BLaER1 (cell line): ENCODE results near the gene CLIP2.
A peak's percentile ranks its signal among the peaks of the same experiment; 100 is the strongest.

Experiments
- H3K27ac ChIP-seq: shearing (Covaris generic); formaldehyde crosslinking; 2 replicates; pipeline ENCODE4 v1.8.1; 2022
- H3K27me3 ChIP-seq: shearing (Covaris generic); formaldehyde crosslinking; 2 replicates; pipeline ENCODE4 v1.8.1; 2022
- H3K36me3 ChIP-seq: shearing (Covaris generic); formaldehyde crosslinking; 2 replicates; pipeline ENCODE4 v1.8.1; 2022
- H3K4me1 ChIP-seq: shearing (Covaris generic); formaldehyde crosslinking; 2 replicates; pipeline ENCODE4 v1.8.1; 2022
- H3K4me2 ChIP-seq: shearing (Covaris generic); formaldehyde crosslinking; 2 replicates; pipeline ENCODE4 v1.8.1; 2022
- H3K4me3 ChIP-seq: shearing (Covaris generic); formaldehyde crosslinking; 2 replicates; pipeline ENCODE4 v1.8.1; 2022
- H3K9ac ChIP-seq: shearing (Covaris generic); formaldehyde crosslinking; 2 replicates; pipeline ENCODE4 v1.8.1; 2022
- H3K9me3 ChIP-seq: shearing (Covaris generic); formaldehyde crosslinking; 2 replicates; pipeline ENCODE4 v1.8.1; 2022
- H4K20me1 ChIP-seq: shearing (Covaris generic); formaldehyde crosslinking; 2 replicates; pipeline ENCODE4 v1.8.1; 2022
- Cebpa-rat ChIP-seq: shearing (Covaris generic); IDR thresholded peaks from 2 replicates; pipeline ENCODE4 v1.8.1; 2022

Gene CLIP2

DNA sequence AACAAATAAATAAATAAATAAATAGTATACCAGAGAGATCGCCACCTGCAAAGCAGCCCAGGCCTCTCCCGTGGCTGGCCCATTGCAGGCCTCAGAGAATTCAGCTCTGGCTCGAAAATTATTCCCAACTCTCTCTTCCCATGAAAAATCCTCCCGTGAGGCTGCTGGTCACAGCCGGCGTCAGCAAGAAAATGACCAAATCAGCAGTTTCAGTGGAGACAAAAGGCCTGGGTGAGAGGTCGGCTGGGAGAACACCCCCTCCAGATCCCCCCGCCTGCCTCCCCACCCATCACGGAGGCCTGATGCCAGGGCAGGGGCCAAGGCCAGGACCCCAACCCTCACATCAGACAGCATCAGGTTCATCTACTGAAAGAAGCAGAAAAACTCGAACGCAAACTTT lies 3.1 kb upstream of the CLIP2 start:
- H3K27ac ChIP-seq = no peak overlapping the region

DNA sequence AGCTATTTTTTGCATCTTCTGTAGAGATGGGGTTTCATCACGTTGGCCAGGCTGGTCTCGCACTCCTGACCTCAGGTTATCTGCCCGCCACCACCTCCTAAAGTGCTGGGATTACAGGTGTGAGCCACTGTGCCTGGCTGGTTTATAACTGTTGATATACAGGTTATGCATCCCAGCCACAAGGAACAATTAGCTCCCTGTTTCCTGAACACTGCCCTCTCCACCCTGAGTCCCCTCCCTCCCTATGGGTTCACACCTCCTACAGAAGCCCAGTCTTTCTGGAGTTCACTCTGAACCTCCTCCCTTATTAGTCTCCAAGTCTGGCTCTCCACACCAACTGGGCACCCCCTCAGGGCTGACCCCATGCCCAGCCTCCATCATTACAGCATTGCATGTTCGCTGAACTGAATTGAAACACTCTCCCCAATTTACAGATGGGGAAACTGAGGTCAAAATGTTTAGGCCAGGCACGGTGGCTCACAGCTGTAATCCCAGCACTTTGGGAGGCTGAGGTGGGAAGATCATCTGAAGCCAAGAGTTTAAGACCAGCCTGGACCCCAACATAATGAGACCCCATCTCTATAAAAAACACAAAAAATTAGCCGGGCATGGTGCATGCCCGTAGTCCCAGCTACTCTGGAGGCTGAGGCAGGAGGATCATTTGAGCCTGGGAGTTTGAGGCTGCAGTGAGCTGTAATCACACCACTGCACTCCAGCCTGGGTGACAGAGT lies 1.7 kb upstream of the CLIP2 start:
- Histone ChIP-seq H3K4me2 (peak overlapping the region; percentile 92), H3K27ac (no peak overlapping the region), H3K9ac (no peak overlapping the region), H4K20me1 (peaks cover 27% of the 10 kb centered on the region), H3K9me3 (no peaks in the 10 kb centered on the region), H3K4me1 (peaks cover 68% of the 10 kb centered on the region), H3K36me3 (no peaks in the 10 kb centered on the region), H3K4me3 (no peak overlapping the region), H3K27me3 (no peaks in the 10 kb centered on the region)
- TF ChIP-seq Cebpa-rat = no peak

More for the DNA sequence above, 3.1 kb upstream of the CLIP2 start:
- H4K20me1 ChIP-seq = peaks cover 14% of the 10 kb centered on the region
- H3K4me1 ChIP-seq = peaks cover 59% of the 10 kb centered on the region
- H3K9ac ChIP-seq = no peak overlapping the region
- H3K4me2 ChIP-seq = no peak overlapping the region
- no peaks in the 10 kb centered on the region for H3K27me3 ChIP-seq
- no peaks in the 10 kb centered on the region for H3K36me3 ChIP-seq
- no peaks in the 10 kb centered on the region for H3K9me3 ChIP-seq
- no peak overlapping the region for H3K4me3 ChIP-seq
- no peak for TF ChIP-seq Cebpa-rat

DNA sequence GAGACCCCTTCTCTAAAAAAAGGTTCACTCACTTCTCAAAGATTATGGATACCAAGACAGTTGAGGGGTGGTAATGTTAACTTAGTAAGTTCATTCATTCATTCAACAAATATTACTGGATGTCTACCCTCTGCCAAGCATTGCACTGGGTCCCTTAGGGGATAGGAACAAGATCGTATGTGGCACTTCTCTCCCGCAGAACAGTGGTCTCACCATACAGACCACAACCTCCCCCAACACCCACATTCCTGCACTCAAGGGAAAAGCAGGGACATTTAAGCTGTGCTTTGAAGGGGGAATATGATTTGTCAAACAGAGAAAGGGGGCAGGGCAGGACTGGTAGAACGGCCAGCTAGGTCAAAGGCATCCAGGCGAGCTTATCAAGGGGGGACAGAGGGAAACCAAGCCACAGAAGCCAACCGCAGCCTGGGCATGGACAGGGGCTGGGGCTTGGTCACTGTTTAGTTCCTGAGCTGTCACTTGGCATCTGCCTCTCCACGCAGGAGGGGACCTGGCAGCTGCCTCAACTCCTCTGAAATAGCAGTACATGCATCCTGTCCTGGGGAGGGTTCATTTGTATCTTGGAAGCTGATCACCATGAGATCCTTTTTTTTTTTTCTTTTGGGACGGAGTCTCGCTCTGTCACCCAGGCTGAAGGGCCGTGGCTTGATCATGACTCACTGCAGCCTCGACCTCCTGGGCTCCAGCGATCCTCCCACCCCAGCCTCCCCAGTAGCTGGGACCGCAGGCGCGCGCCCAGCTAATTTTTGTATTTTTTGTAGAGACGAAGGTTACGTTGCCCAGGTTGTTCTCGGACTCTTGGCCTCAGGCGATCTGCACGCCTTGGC lies 949 bp upstream of the CLIP2 start:
- H3K4me3 ChIP-seq = no peak overlapping the region
- no peaks in the 10 kb centered on the region for H3K27me3 ChIP-seq
- no peak overlapping the region for H3K9ac ChIP-seq
- H4K20me1 ChIP-seq = peaks cover 35% of the 10 kb centered on the region
- peaks cover 71% of the 10 kb centered on the region for H3K4me1 ChIP-seq
- H3K27ac ChIP-seq = 0 out of 2 replicates have a peak overlapping the region, but pooled peaks have one; percentile 52
- no peaks in the 10 kb centered on the region for H3K9me3 ChIP-seq
- H3K4me2 ChIP-seq = peak overlapping the region; percentile 92
- H3K36me3 ChIP-seq = no peaks in the 10 kb centered on the region
- TF ChIP-seq Cebpa-rat = no peak

DNA sequence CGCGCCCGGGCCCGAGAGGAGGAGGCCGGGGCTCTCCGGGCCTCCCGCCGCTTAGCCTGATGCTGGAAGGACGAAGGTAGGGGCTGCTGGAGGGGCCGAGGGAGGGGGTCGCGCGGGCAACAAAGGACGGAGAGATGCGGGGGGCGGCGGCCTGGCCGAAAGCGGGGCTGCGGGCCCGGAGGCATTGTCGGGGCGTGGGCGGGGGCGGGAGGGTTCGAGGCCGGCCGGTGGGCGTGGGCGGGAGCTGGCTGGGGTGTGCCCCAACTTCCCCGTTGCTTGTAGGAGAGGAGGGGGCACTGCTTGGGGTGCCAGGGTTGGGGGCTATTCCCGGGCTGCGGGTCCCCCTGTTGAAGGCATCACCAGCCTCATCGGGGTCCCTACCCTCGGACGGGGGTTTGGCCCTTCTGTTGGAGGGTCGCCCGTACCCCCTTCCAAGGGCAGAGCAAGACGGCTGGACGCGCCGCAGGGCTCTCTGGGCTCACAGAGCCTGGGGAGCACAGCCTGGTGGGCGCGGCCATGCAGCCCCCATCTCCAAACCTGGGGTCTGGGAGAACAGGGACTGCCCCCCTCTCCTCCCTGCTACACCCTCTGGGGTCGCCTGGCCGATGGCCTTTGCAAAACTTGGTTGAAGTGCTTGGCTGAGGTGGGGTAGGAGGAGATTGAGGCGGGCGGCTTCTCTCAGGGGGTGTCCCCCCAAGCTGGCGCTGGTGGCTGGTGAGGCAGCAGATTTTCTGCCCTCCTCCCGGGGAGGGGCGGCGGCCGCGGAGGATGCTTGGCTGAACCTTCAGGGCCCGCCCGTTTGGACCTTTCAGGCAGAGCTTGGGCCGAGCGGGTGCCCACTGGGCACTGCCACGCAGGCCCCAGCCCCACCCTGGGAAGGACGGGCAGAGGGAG lies 699 bp downstream of the CLIP2 start:
- Histone ChIP-seq H3K4me2 (peak overlapping the region; percentile 97), H3K27me3 (no peaks in the 10 kb centered on the region), H3K27ac (peak overlapping the region; percentile 90), H3K4me1 (peaks cover 71% of the 10 kb centered on the region), H4K20me1 (peaks cover 52% of the 10 kb centered on the region), H3K9me3 (no peaks in the 10 kb centered on the region), H3K36me3 (no peaks in the 10 kb centered on the region), H3K9ac (peak overlapping the region; percentile 94), H3K4me3 (peak overlapping the region; percentile 96)
- no peak for TF ChIP-seq Cebpa-rat

DNA sequence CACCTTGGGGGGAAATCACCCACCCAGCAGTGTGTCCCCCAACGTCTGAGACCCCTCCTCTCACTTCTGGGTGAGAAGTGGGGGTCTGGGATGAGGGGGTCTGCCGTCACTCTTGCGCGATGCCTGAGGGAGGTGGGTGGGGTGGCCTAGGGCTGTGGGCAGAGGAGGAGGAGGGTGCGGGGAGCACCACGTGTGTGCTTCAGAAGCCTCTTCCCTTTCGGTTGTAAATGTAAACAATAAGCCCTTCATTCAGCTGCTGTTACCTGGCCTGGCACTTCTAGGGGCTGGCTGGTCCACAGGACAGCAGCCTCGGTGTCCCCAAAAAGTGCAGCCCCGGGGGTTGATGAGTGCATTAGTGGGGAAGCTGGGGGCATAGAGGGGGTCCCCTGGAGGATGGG lies 1.3 kb downstream of the CLIP2 start:
- H3K4me1 ChIP-seq = peaks cover 74% of the 10 kb centered on the region
- peak overlapping the region; percentile 94 for H3K9ac ChIP-seq
- H3K9me3 ChIP-seq = no peaks in the 10 kb centered on the region
- TF ChIP-seq Cebpa-rat = no peak
- H3K4me2 ChIP-seq = peak overlapping the region; percentile 97
- H3K27me3 ChIP-seq = no peaks in the 10 kb centered on the region
- peaks cover under 1% of the 10 kb centered on the region; the same call in 1 of the 2 replicates for H3K36me3 ChIP-seq
- H3K4me3 ChIP-seq = peak overlapping the region; percentile 96
- H3K27ac ChIP-seq = peak overlapping the region; percentile 90
- H4K20me1 ChIP-seq = peaks cover 58% of the 10 kb centered on the region

DNA sequence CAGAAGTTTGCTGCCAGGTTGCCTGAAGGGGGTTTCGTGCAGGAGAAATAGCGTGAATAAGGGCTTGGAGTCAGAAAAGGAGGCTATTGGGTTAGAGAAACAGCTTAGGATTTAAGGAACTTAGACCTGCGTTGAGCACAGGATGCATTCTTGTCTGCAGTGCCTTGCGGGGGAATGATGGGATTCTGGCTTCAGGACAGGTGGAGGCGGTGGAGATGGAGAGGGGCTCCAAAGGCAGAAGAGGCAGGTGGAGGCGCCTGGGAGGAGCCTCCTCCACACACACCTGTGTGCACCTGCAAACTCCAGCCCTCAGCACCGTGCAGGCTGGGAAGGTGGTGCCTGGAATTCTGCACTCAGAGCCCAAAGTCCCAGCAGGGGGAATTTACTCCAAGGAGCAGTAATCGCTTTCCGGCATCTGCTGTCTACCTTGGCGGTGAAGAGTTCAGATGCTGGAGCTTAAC lies 1.8 kb downstream of the CLIP2 start:
- Histone ChIP-seq H3K4me3 (peak overlapping the region; percentile 96), H3K36me3 (peaks cover 5% of the 10 kb centered on the region), H3K27me3 (no peaks in the 10 kb centered on the region), H3K4me2 (peak overlapping the region; percentile 97), H3K9me3 (peaks cover under 1% of the 10 kb centered on the region; the same call in 1 of the 2 replicates), H4K20me1 (peaks cover 63% of the 10 kb centered on the region), H3K9ac (peak overlapping the region; percentile 94), H3K27ac (peak overlapping the region; percentile 90; the same call in 1 of the 2 replicates), H3K4me1 (peaks cover 78% of the 10 kb centered on the region)
- no peak for TF ChIP-seq Cebpa-rat

DNA sequence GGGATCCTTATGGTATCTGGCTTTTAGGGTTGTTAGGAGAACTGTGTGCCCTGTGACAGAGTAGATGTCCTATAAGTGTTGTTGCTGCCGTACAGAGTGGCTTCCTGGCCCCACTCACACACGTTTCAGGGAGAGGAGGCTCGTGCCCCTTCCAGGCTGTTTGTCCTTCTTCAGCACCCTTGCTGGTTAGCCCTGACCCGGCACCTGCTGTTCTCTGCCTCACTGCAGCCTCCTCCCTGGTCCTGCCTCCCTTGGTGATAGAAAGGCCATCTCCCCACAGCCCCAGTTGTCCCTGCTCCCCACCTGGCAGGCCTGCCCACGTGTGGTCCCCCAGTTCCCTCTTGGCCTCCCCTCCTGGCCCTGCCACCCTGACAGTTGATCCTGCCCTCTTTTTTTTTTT lies 2.3 kb downstream of the CLIP2 start:
- peaks cover 4% of the 10 kb centered on the region; the same call in 1 of the 2 replicates for H3K9me3 ChIP-seq
- no peak for TF ChIP-seq Cebpa-rat
- peaks cover 78% of the 10 kb centered on the region for H3K4me1 ChIP-seq
- peak overlapping the region; percentile 94; the same call in 1 of the 2 replicates for H3K9ac ChIP-seq
- no peak overlapping the region for H3K27ac ChIP-seq
- H3K27me3 ChIP-seq = no peaks in the 10 kb centered on the region
- peak overlapping the region; percentile 96 for H3K4me3 ChIP-seq
- peak overlapping the region; percentile 97 for H3K4me2 ChIP-seq
- peaks cover 10% of the 10 kb centered on the region for H3K36me3 ChIP-seq
- peaks cover 68% of the 10 kb centered on the region for H4K20me1 ChIP-seq

DNA sequence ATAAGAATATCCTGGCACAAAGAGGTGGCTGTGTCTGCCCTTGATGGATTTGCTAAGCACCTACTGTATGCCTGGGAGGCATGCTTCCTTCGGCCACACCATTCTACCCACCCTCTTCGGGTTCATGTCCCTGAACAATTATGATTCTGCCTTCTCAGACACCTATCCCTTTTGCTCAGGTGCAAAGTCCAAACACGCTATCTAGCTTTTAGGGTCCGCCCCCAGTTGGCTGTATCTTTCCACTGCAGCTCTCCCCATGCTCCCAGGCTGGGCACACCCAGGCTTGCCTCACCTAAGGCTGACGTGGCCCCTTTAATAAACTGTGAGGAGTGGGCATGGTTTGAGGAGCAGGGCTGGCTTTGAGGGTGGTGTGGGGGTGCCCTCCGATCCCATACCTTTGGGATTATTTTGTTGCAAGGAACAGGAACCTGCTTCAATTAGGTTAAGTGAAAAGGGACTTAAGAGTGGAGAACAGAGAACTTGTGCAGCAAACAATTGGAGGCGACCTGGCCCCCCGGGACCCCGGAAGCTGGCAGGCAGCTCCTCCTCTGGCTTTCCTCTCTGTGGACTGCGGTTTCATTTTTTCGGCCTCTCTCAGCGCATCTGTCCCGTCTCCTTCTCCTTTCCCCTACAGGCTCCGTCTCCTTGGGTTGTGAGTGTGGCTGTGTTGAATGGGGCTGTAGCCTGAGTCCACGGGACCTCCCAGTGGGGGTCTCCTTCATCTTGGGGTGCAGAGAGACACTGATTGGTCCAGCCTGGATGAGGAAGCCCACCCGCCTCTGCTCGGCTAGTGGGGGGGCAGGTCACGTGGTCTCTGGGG lies 3.8 kb downstream of the CLIP2 start:
- no peak for TF ChIP-seq Cebpa-rat
- H3K27ac ChIP-seq = peak overlapping the region; percentile 46; the same call in 1 of the 2 replicates
- H3K27me3 ChIP-seq = no peaks in the 10 kb centered on the region
- peak overlapping the region; percentile 97 for H3K4me2 ChIP-seq
- 0 out of 2 replicates have a peak overlapping the region, but pooled peaks have one; percentile 12 for H3K9ac ChIP-seq
- peaks cover 69% of the 10 kb centered on the region for H3K4me1 ChIP-seq
- peaks cover 82% of the 10 kb centered on the region for H4K20me1 ChIP-seq
- peaks cover 24% of the 10 kb centered on the region for H3K36me3 ChIP-seq
- peak overlapping the region; percentile 30; the same call in 1 of the 2 replicates for H3K4me3 ChIP-seq
- peaks cover 4% of the 10 kb centered on the region; the same call in 1 of the 2 replicates for H3K9me3 ChIP-seq
